Neural progenitor cell (in vitro differentiated cells): ENCODE results near the gene TMEM273.

Source experiments
- EZH2 ChIP-seq: fragments of 200-600 bp; sonication (generic); IDR thresholded peaks from 2 replicates; pipeline ENCODE4 v1.6.1; 2017; ENCODE audit warnings: antibody characterized with exemption, mild to moderate bottlenecking, moderate library complexity
- EZH2phosphoT487 ChIP-seq: fragments of 200-600 bp; sonication (generic); IDR thresholded peaks from 2 replicates; pipeline ENCODE4 v1.6.1; 2017; ENCODE audit warnings: antibody characterized with exemption
- TF ChIP-seq, protein P1 (sequence below): fragments of 200-600 bp; sonication (generic); IDR thresholded peaks from 2 replicates; pipeline ENCODE4 v1.5.1; 2017; ENCODE audit warnings: antibody characterized with exemption, mild to moderate bottlenecking

DNA sequence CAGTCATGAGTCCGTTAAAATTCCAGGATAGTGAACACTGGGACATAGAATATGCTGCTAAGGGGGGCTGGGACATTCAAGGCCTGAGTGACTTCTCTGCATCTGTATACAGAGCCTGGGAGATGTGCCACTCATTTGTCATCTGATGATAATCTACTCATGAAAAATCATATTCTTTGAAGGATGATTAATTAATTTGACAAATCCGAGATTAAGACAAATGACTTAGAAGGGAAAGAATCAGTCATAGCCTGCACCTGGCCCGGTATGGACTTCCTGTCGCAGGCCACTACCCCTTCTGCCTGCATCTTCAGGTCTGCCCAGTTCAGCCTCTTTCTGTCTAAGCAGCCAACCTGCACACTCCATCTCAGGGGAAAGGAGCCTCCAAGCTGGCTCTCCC, 35.5 kb downstream of the TMEM273 start:
- no peak for TF ChIP-seq EZH2phosphoT487
- TF ChIP-seq, protein P1, sequence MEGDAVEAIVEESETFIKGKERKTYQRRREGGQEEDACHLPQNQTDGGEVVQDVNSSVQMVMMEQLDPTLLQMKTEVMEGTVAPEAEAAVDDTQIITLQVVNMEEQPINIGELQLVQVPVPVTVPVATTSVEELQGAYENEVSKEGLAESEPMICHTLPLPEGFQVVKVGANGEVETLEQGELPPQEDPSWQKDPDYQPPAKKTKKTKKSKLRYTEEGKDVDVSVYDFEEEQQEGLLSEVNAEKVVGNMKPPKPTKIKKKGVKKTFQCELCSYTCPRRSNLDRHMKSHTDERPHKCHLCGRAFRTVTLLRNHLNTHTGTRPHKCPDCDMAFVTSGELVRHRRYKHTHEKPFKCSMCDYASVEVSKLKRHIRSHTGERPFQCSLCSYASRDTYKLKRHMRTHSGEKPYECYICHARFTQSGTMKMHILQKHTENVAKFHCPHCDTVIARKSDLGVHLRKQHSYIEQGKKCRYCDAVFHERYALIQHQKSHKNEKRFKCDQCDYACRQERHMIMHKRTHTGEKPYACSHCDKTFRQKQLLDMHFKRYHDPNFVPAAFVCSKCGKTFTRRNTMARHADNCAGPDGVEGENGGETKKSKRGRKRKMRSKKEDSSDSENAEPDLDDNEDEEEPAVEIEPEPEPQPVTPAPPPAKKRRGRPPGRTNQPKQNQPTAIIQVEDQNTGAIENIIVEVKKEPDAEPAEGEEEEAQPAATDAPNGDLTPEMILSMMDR: no peak
- no peak for TF ChIP-seq EZH2
